ENCODE data around the gene SLC30A9.

DNA sequence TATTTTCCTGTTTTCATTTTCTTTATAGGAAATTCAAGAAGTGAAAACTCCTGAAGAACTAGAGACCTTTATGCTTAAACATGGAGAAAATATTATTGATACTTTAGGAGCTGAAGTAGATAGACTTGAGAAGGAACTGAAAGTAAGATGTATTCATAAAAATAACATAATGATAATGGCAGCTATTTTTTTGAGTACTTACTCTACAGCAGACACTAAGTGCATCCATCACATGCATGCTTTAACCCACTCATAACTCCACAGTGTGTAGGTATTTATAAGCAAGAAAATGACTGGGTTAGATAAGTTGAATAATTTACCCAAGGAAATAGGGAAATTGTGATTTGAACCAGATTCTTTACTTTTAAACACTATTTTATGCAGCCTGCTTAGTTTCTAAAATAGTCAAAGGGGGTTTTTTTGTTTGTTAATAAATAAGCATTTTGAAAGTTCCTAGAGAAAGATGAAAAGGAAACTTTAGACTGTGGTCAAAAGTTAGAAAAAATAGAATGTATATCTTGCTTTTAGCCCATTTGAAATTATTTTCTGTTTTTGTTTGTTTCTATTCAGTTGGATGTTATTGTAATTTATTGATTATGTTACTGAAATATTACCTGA is 88.0 kb downstream of the SLC30A9 start:
- no peak for TF ChIP-seq EZH2 (IDR thresholded peaks at IDR 0.05)
- TF ChIP-seq, protein P1, sequence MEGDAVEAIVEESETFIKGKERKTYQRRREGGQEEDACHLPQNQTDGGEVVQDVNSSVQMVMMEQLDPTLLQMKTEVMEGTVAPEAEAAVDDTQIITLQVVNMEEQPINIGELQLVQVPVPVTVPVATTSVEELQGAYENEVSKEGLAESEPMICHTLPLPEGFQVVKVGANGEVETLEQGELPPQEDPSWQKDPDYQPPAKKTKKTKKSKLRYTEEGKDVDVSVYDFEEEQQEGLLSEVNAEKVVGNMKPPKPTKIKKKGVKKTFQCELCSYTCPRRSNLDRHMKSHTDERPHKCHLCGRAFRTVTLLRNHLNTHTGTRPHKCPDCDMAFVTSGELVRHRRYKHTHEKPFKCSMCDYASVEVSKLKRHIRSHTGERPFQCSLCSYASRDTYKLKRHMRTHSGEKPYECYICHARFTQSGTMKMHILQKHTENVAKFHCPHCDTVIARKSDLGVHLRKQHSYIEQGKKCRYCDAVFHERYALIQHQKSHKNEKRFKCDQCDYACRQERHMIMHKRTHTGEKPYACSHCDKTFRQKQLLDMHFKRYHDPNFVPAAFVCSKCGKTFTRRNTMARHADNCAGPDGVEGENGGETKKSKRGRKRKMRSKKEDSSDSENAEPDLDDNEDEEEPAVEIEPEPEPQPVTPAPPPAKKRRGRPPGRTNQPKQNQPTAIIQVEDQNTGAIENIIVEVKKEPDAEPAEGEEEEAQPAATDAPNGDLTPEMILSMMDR (IDR thresholded peaks at IDR 0.05): no peak

All from neural progenitor cell (in vitro differentiated cells).